ENCODE measurements around the gene DEPDC1B. TPM values are rescaled to one million over a fixed set of nuclear protein-coding genes. Genes with fewer than 3 reads are reported as not detected.

DEPDC1B gene
- total RNA-seq, 4 donors from 2014 or later = 8.2 TPM; not detected in 3

- Histone ChIP-seq H3K27me3 (no peaks in the 10 kb centered on the region), H3K4me3 (no peak overlapping the region), H3K9me3 (no peaks in the 10 kb centered on the region), H3K27ac (no peak overlapping the region), H3K36me3 (no peaks in the 10 kb centered on the region), H3K4me1 (no peaks in the 10 kb centered on the region)
- no peak for DNase-seq
- intact Hi-C loops (cut with DNase I; ENCODE audit: low total_unique reads) = no loop called here
- TF ChIP-seq, protein P1, sequence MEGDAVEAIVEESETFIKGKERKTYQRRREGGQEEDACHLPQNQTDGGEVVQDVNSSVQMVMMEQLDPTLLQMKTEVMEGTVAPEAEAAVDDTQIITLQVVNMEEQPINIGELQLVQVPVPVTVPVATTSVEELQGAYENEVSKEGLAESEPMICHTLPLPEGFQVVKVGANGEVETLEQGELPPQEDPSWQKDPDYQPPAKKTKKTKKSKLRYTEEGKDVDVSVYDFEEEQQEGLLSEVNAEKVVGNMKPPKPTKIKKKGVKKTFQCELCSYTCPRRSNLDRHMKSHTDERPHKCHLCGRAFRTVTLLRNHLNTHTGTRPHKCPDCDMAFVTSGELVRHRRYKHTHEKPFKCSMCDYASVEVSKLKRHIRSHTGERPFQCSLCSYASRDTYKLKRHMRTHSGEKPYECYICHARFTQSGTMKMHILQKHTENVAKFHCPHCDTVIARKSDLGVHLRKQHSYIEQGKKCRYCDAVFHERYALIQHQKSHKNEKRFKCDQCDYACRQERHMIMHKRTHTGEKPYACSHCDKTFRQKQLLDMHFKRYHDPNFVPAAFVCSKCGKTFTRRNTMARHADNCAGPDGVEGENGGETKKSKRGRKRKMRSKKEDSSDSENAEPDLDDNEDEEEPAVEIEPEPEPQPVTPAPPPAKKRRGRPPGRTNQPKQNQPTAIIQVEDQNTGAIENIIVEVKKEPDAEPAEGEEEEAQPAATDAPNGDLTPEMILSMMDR (IDR thresholded peaks at IDR 0.05) = no peak
- no peak for TF ChIP-seq POLR2A (IDR thresholded peaks at IDR 0.05)
Observed at GRCh38 chr5:60638300-60638699, 61.7 kb downstream of the DEPDC1B start.

DNA sequence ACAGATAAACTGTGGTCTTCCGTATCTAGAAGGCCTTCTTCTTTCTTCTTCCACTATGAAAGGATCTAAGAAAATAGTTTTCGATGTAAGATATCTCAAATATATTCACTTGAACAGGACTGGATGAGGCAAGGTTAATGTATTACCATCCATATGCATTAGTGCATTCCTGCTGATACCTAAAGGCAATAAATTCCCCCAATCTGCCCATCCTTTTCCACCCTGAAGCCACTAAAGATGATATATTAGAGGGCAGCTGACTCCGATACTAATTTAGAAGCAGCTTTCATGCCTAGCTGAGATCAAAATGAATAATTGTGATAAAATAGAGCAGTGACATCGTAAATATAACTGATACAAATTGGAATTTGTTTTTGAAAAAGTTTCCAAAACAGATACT lies 63.3 kb downstream of the DEPDC1B start:
- H3K27me3 ChIP-seq = no peaks in the 10 kb centered on the region
- H3K9me3 ChIP-seq = no peaks in the 10 kb centered on the region
- intact Hi-C loops (cut with DNase I; ENCODE audit: low total_unique reads) = no loop called here
- TF ChIP-seq, protein P1 (IDR thresholded peaks at IDR 0.05) = no peak
- H3K4me3 ChIP-seq = no peak overlapping the region
- H3K36me3 ChIP-seq = no peaks in the 10 kb centered on the region
- no peak for DNase-seq
- H3K4me1 ChIP-seq = no peaks in the 10 kb centered on the region
- H3K27ac ChIP-seq = no peak overlapping the region

DNA sequence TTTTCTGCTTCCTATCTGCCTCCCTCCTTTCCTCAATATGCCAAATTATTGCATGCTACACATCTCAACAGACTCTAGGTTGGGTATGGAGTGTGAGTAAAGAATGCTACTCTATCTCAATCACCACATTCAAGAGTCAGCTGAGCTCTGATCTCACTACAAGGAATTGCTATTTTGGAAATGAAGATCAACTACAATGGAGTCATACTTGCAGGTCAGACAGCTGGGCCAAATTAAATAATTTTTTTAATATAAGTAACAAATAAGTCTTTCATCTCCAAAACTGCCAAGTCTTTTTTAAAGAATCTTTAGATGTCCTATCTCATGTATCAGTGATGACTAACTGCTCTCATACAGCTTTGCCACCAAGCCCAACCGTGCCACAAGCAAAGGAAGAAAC lies 64.0 kb downstream of the DEPDC1B start:
- TF ChIP-seq, protein P1 (IDR thresholded peaks at IDR 0.05) = no peak
- no peak for TF ChIP-seq POLR2A (IDR thresholded peaks at IDR 0.05)
- intact Hi-C loops (cut with DNase I; ENCODE audit: low total_unique reads) = no loop called here

GRCh38 chr5:60634051-60634450 lies 65.9 kb downstream of the DEPDC1B start:
- no peak for TF ChIP-seq POLR2A (IDR thresholded peaks at IDR 0.05)
- TF ChIP-seq, protein P1 (IDR thresholded peaks at IDR 0.05) = no peak

More for the DNA sequence above, 64.0 kb downstream of the DEPDC1B start:
- no peak overlapping the region for H3K27ac ChIP-seq
- H3K4me1 ChIP-seq = no peaks in the 10 kb centered on the region
- H3K4me3 ChIP-seq = no peak overlapping the region
- no peak for DNase-seq
- H3K9me3 ChIP-seq = no peaks in the 10 kb centered on the region
- no peaks in the 10 kb centered on the region for H3K27me3 ChIP-seq
- no peaks in the 10 kb centered on the region for H3K36me3 ChIP-seq

GRCh38 chr5:60633341-60633740 lies 66.6 kb downstream of the DEPDC1B start:
- TF ChIP-seq POLR2A (IDR thresholded peaks at IDR 0.05) = no peak
- TF ChIP-seq, protein P1 (IDR thresholded peaks at IDR 0.05) = no peak
- no peaks in the 10 kb centered on the region for H3K4me1 ChIP-seq
- H3K9me3 ChIP-seq = no peaks in the 10 kb centered on the region
- no peak overlapping the region for H3K27ac ChIP-seq
- no peak overlapping the region for H3K4me3 ChIP-seq
- H3K36me3 ChIP-seq = no peaks in the 10 kb centered on the region
- H3K27me3 ChIP-seq = no peaks in the 10 kb centered on the region
- intact Hi-C loops (cut with DNase I; ENCODE audit: low total_unique reads) = no loop called here
- DNase-seq = no peak

More at GRCh38 chr5:60634051-60634450, 65.9 kb downstream of the DEPDC1B start:
- Histone ChIP-seq H3K4me3 (no peak overlapping the region), H3K9me3 (no peaks in the 10 kb centered on the region), H3K36me3 (no peaks in the 10 kb centered on the region), H3K27me3 (no peaks in the 10 kb centered on the region), H3K27ac (no peak overlapping the region), H3K4me1 (no peaks in the 10 kb centered on the region)
- intact Hi-C loops (cut with DNase I; ENCODE audit: low total_unique reads) = no loop called here
- no peak for DNase-seq

Measured in uterus (tissue), 4 donors.